ENCODE data around the gene PRPF6. TPM values are rescaled to one million over a fixed set of nuclear protein-coding genes. Genes with fewer than 3 reads are reported as not detected.

The PRPF6 gene
- total and polyA plus RNA-seq, 7 donors, result 23.4 to 59.9 (median 44.9) TPM

GRCh38 chr20:64001607-64002011, 20.7 kb downstream of the PRPF6 start:
- Histone ChIP-seq H3K9me3 (no peaks in the 10 kb centered on the region), H3K36me3 (peaks cover 28 to 98% (median 62%) of the 10 kb centered on the region in 4 donors), H3K4me3 (no peak overlapping the region), H3K4me1 (no peaks in the 10 kb centered on the region), H3K27ac (no peak overlapping the region), H3K27me3 (no peaks in the 10 kb centered on the region)
- no peak for DNase-seq
- intact Hi-C loops (cut with DNase I), result no loop called here
- whole genome bisulfite sequencing, 2 donors, result 33 to 68% methylated on average over 11 of the region's 11 CpGs
- TF ChIP-seq POLR2A (IDR thresholded peaks at IDR 0.05) (no peak), EP300 (IDR thresholded peaks at IDR 0.05) (no peak), CTCF (IDR thresholded peaks at IDR 0.05) (no peak), POLR2AphosphoS5 (IDR thresholded peaks at IDR 0.05) (no peak)

GRCh38 chr20:64003960-64004725, 23.2 kb downstream of the PRPF6 start:
- DNase-seq, result no peak
- Histone ChIP-seq H3K9me3 (no peaks in the 10 kb centered on the region), H3K4me3 (no peak overlapping the region), H3K4me1 (no peaks in the 10 kb centered on the region), H3K27me3 (no peaks in the 10 kb centered on the region), H3K36me3 (peaks cover 10 to 96% (median 58%) of the 10 kb centered on the region in 4 donors), H3K27ac (no peak overlapping the region)
- WGBS, 2 donors, result 62 to 77% methylated on average over 7 of the region's 7 CpGs
- intact Hi-C loops (cut with DNase I), result no loop called here
- TF ChIP-seq EP300 (IDR thresholded peaks at IDR 0.05) (no peak), CTCF (IDR thresholded peaks at IDR 0.05) (no peak), POLR2AphosphoS5 (IDR thresholded peaks at IDR 0.05) (no peak), POLR2A (IDR thresholded peaks at IDR 0.05) (no peak)

GRCh38 chr20:64005394-64005793, 24.5 kb downstream of the PRPF6 start:
- H3K27me3 ChIP-seq, result no peaks in the 10 kb centered on the region

GRCh38 chr20:64006490-64006889, 25.6 kb downstream of the PRPF6 start:
- TF ChIP-seq EP300 (IDR thresholded peaks at IDR 0.05) (no peak), POLR2A (IDR thresholded peaks at IDR 0.05) (no peak), CTCF (IDR thresholded peaks at IDR 0.05) (no peak), POLR2AphosphoS5 (IDR thresholded peaks at IDR 0.05) (no peak)
- Histone ChIP-seq H3K27me3 (no peaks in the 10 kb centered on the region), H3K36me3 (peaks cover 14 to 96% (median 55%) of the 10 kb centered on the region in 4 donors), H3K4me3 (no peak overlapping the region), H3K27ac (no peak overlapping the region), H3K4me1 (no peaks in the 10 kb centered on the region), H3K9me3 (no peaks in the 10 kb centered on the region)
- no peak for DNase-seq
- 90 to 91% methylated on average over 10 of the region's 10 CpGs for WGBS, 2 donors
- intact Hi-C loops (cut with DNase I), result no loop called here

More at GRCh38 chr20:64005394-64005793, 24.5 kb downstream of the PRPF6 start:
- Histone ChIP-seq H3K27ac (no peak overlapping the region), H3K9me3 (no peaks in the 10 kb centered on the region), H3K4me1 (no peaks in the 10 kb centered on the region), H3K4me3 (no peak overlapping the region), H3K36me3 (peaks cover 4 to 96% (median 55%) of the 10 kb centered on the region in 4 donors)
- 84 to 91% methylated on average over 6 of the region's 6 CpGs for WGBS, 2 donors
- intact Hi-C loops (cut with DNase I), result no loop called here
- TF ChIP-seq EP300 (IDR thresholded peaks at IDR 0.05) (no peak), CTCF (IDR thresholded peaks at IDR 0.05) (no peak), POLR2A (IDR thresholded peaks at IDR 0.05) (no peak), POLR2AphosphoS5 (IDR thresholded peaks at IDR 0.05) (no peak)
- no peak for DNase-seq
